HepG2 (cell line): ENCODE data around the gene GSK3B. TPM values are rescaled to one million over a fixed set of nuclear protein-coding genes. Genes with fewer than 3 reads are reported as not detected.
A peak's percentile ranks its signal among the peaks of the same experiment; 100 is the strongest.

ENCODE experiments used
- BCL6 ChIP-seq: IDR thresholded peaks from 2 replicates; pipeline ENCODE4 v1.6.1; 2016; ENCODE audit warnings: missing genetic modification reagents, missing compliant biosample characterization
- CHD2 ChIP-seq: IDR thresholded peaks from 2 replicates; pipeline ENCODE4 v1.6.1; 2011; ENCODE audit warnings: low read depth, low read length, improper control_type of control experiment
- FOXK2 ChIP-seq: fragments of 450-650 bp; IDR thresholded peaks from 2 replicates; pipeline ENCODE4 v1.6.1; 2016
- PATZ1 ChIP-seq: sonication (generic); formaldehyde crosslinking; IDR thresholded peaks from 2 replicates; pipeline ENCODE4 v1.4.0; 2020; ENCODE audit warnings: missing genetic modification reagents
- SCMH1 ChIP-seq: sonication (generic); formaldehyde crosslinking; IDR thresholded peaks from 2 replicates; pipeline ENCODE4 v1.9.0; 2021; ENCODE audit warnings: missing genetic modification reagents, mild to moderate bottlenecking, borderline replicate concordance
- SKI ChIP-seq: fragments of 450-650 bp; IDR thresholded peaks from one replicate; pipeline ENCODE4 v1.6.1; 2018; ENCODE audit warnings: mild to moderate bottlenecking; ENCODE audit not compliant: partially characterized antibody
- TARDBP ChIP-seq: sonication (generic); formaldehyde crosslinking; IDR thresholded peaks from 2 replicates; pipeline ENCODE4 v1.8.0; 2022; ENCODE audit warnings: mild to moderate bottlenecking, missing genetic modification reagents
- TBP ChIP-seq: sonication (generic); formaldehyde crosslinking; IDR thresholded peaks from 2 replicates; pipeline ENCODE4 v1.5.0; 2020; ENCODE audit warnings: missing genetic modification reagents
- THAP11 ChIP-seq: IDR thresholded peaks from 2 replicates; pipeline ENCODE4 v1.6.1; 2016; ENCODE audit warnings: missing biosample characterization, missing genetic modification reagents
- ZBTB34 ChIP-seq: sonication (generic); formaldehyde crosslinking; IDR thresholded peaks from 2 replicates; pipeline ENCODE4 v1.8.0; 2022; ENCODE audit warnings: mild to moderate bottlenecking, missing genetic modification reagents
- ZC3H4 ChIP-seq: sonication (generic); formaldehyde crosslinking; IDR thresholded peaks from 2 replicates; pipeline ENCODE4 v1.4.0; 2020; ENCODE audit warnings: missing genetic modification reagents, borderline replicate concordance
- ZNF510 ChIP-seq: sonication (generic); formaldehyde crosslinking; IDR thresholded peaks from 2 replicates; pipeline ENCODE4 v1.4.0; 2020; ENCODE audit warnings: low read depth, mild to moderate bottlenecking, missing genetic modification reagents
- ZNF557 ChIP-seq: sonication (generic); formaldehyde crosslinking; IDR thresholded peaks from 2 replicates; pipeline ENCODE4 v1.4.0; 2020; ENCODE audit warnings: missing genetic modification reagents
- ZNF800 ChIP-seq: sonication (generic); formaldehyde crosslinking; IDR thresholded peaks from 2 replicates; pipeline ENCODE4 v1.4.0; 2020; ENCODE audit warnings: missing genetic modification reagents
- ZNF878 ChIP-seq: sonication (generic); formaldehyde crosslinking; IDR thresholded peaks from 2 replicates; pipeline ENCODE4 v1.8.1; 2023; ENCODE audit warnings: mild to moderate bottlenecking, missing genetic modification reagents, moderate library complexity
- ZSCAN12 ChIP-seq: sonication (generic); formaldehyde crosslinking; IDR thresholded peaks from 2 replicates; pipeline ENCODE4 v1.9.0; 2021; ENCODE audit warnings: mild to moderate bottlenecking, missing genetic modification reagents
- ZXDC ChIP-seq: sonication (generic); formaldehyde crosslinking; IDR thresholded peaks from 2 replicates; pipeline ENCODE4 v1.5.0; 2020; ENCODE audit warnings: mild to moderate bottlenecking, missing genetic modification reagents
- polyA plus RNA-seq, 8 experiments: library from polyadenylated mRNA; depleted of rRNA in 3 of 8; stranded (reverse) in 7 of 8; unstranded in 1 of 8; fragments of >200 nt; fragmentation: Illumina TruSeq in 4 of 8; extraction: Trizol in 4 of 8; gene quantifications; 2 replicates each; pipeline versions ENCODE4 v1.2.1 to v1.2.3, GENCODE V29; 2011 to 2016; ENCODE audit warnings: low read depth in 4 of 8, missing spikeins in 1 of 8, mixed read lengths in 1 of 8; ENCODE audit not compliant: insufficient read depth in 1 of 8
- total RNA-seq, 5 experiments: library from RNA; depleted of rRNA; stranded (reverse); fragments of >200 nt; fragmentation: Illumina TruSeq; extraction: Trizol; gene quantifications; 2 replicates each; pipeline ENCODE4 v1.2.3, GENCODE V29; 2016; ENCODE audit warnings: low read depth in 1 of 5

GSK3B gene
- total and polyA plus RNA-seq, 2 of the 13 experiments (the other 11 are each of a cell fraction or from before 2014, with no cell fraction given): 22.3 to 30.1 TPM

- TF ChIP-seq ZBTB34 (CRISPR knock-in tag) (no peak; the same call in 1 of the 2 replicates), ZC3H4 (no peak), FOXK2 (no peak), ZNF557 (CRISPR knock-in tag) (0 out of 2 replicates have a peak, but pooled peaks have one; percentile 62), ZXDC (CRISPR knock-in tag) (no peak), BCL6 (peak; percentile 85), SKI (peak; percentile 96), ZNF800 (no peak), ZSCAN12 (CRISPR knock-in tag) (no peak), THAP11 (CRISPR knock-in tag) (peak; percentile 46; the same call in 1 of the 2 replicates), ZNF510 (CRISPR knock-in tag) (no peak), PATZ1 (CRISPR knock-in tag) (peak; percentile 75), ZNF878 (CRISPR knock-in tag) (no peak), TBP (CRISPR knock-in tag) (no peak), TARDBP (CRISPR knock-in tag) (peak; percentile 61; the same call in 1 of the 2 replicates), CHD2 (peak; percentile 69; the same call in 1 of the 2 replicates), SCMH1 (CRISPR knock-in tag) (no peak)
Measured at GRCh38 chr3:119794971-119795612, 299.2 kb downstream of the GSK3B start (continued).
